CD14-positive monocyte (primary cell): ENCODE results near the gene OR6K6. TPM values are rescaled to one million over a fixed set of nuclear protein-coding genes. Genes with fewer than 3 reads are reported as not detected.

Experiments
- DNase-seq, 3 donors: peaks; one replicate each; pipeline ENCODE4 v3.0.0-alpha.2; 2011 to 2022
- H2AFZ ChIP-seq: 2 replicates; pipeline ENCODE4 v1.6.0; 2012; ENCODE audit warnings: mild to moderate bottlenecking, low read depth, low read length, inconsistent platforms; ENCODE audit not compliant: insufficient read depth, poor library complexity, severe bottlenecking
- H3K27ac ChIP-seq, 2 donors: 1 replicate in 1 of 2; 2 replicates in 1 of 2; pipeline ENCODE4 v1.5.1; 2012 to 2013; ENCODE audit warnings: low read length in 2 of 2, control low read depth in 1 of 2, inconsistent platforms in 1 of 2, low read depth in 1 of 2, mild to moderate bottlenecking in 1 of 2
- H3K27me3 ChIP-seq, 2 donors: one replicate each; pipeline versions ENCODE4 v1.6.0 to v1.6.1; 2011 to 2013; ENCODE audit warnings: low read length in 2 of 2; ENCODE audit not compliant: control insufficient read depth in 2 of 2, insufficient read depth in 2 of 2
- H3K36me3 ChIP-seq, 2 donors: replicated peaks in 1 of 2; 1 replicate in 1 of 2; 2 replicates in 1 of 2; pipeline versions ENCODE4 v1.5.1 to v1.6.1; 2012 to 2013; ENCODE audit warnings: low read length in 2 of 2, control low read depth in 1 of 2, inconsistent platforms in 1 of 2, mild to moderate bottlenecking in 1 of 2; ENCODE audit not compliant: insufficient read depth in 2 of 2, control insufficient read depth in 1 of 2
- H3K4me1 ChIP-seq, 2 donors: 1 replicate in 1 of 2; 2 replicates in 1 of 2; pipeline versions ENCODE4 v1.5.1 to v1.6.1; 2012 to 2013; ENCODE audit warnings: low read length in 2 of 2, control low read depth in 1 of 2, inconsistent platforms in 1 of 2, mild to moderate bottlenecking in 1 of 2, moderate library complexity in 1 of 2; ENCODE audit not compliant: insufficient read depth in 2 of 2, control insufficient read depth in 1 of 2
- H3K4me2 ChIP-seq: replicated peaks from 2 replicates; pipeline ENCODE3; 2012; ENCODE audit warnings: low read length, moderate library complexity, mild to moderate bottlenecking; ENCODE audit not compliant: poor library complexity, severe bottlenecking; ENCODE audit errors: extremely low read depth
- H3K4me3 ChIP-seq, 3 experiments: fragments of 200-600 bp in 1 of 3; sonication (generic) in 1 of 3; replicated peaks in 1 of 3; 1 replicate in 2 of 3; 2 replicates in 1 of 3; pipeline ENCODE4 v1.5.1; 2011 to 2013; ENCODE audit warnings: low read length in 3 of 3, mild to moderate bottlenecking in 3 of 3, control low read depth in 2 of 3, low read depth in 2 of 3, inconsistent platforms in 1 of 3, moderate library complexity in 1 of 3
- H3K79me2 ChIP-seq: 2 replicates; pipeline ENCODE4 v1.6.0; 2012; ENCODE audit warnings: mild to moderate bottlenecking, control low read depth, inconsistent platforms, low read length, moderate library complexity; ENCODE audit not compliant: insufficient read depth
- H3K9ac ChIP-seq: 2 replicates; pipeline ENCODE4 v1.6.0; 2017; ENCODE audit warnings: low read length, mild to moderate bottlenecking; ENCODE audit not compliant: insufficient read depth, poor library complexity, severe bottlenecking
- H3K9me3 ChIP-seq, 2 donors: replicated peaks in 1 of 2; 1 replicate in 1 of 2; 2 replicates in 1 of 2; pipeline versions ENCODE4 v1.5.1 to v1.6.1; 2012 to 2013; ENCODE audit warnings: low read length in 2 of 2, control low read depth in 1 of 2; ENCODE audit not compliant: control insufficient read depth in 1 of 2, insufficient read depth in 1 of 2
- H4K20me1 ChIP-seq: 2 replicates; pipeline ENCODE4 v1.6.0; 2012; ENCODE audit warnings: mild to moderate bottlenecking, low read length, control low read depth, moderate library complexity; ENCODE audit not compliant: insufficient read depth
- H3K27ac Mint-ChIP-seq, 7 donors: one replicate each; pipeline ENCODE4 v1.8.0; 2020; ENCODE audit warnings: mild to moderate bottlenecking in 7 of 7, mixed read lengths in 7 of 7, moderate library complexity in 6 of 7, inconsistent platforms in 2 of 7
- H3K27me3 Mint-ChIP-seq, 3 donors: one replicate each; pipeline ENCODE4 v1.8.0; 2021 to 2022; ENCODE audit warnings: low read depth in 3 of 3, mild to moderate bottlenecking in 3 of 3, mixed read lengths in 3 of 3, moderate library complexity in 3 of 3, inconsistent platforms in 1 of 3
- H3K36me3 Mint-ChIP-seq, 2 donors: one replicate each; pipeline ENCODE4 v1.8.0; 2020; ENCODE audit warnings: mixed read lengths in 2 of 2, inconsistent platforms in 1 of 2, mild to moderate bottlenecking in 1 of 2
- H3K4me1 Mint-ChIP-seq: one replicate; pipeline ENCODE4 v1.8.0; 2020; ENCODE audit warnings: mild to moderate bottlenecking, mixed read lengths
- H3K4me3 Mint-ChIP-seq, 2 donors: one replicate each; pipeline ENCODE4 v1.8.0; 2020; ENCODE audit warnings: mild to moderate bottlenecking in 2 of 2, mixed read lengths in 2 of 2, moderate library complexity in 1 of 2
- H3K9me3 Mint-ChIP-seq, 7 donors: one replicate each; pipeline ENCODE4 v1.8.0; 2020 to 2022; ENCODE audit warnings: mixed read lengths in 7 of 7, mild to moderate bottlenecking in 6 of 7, moderate library complexity in 6 of 7, inconsistent platforms in 2 of 7
- CTCF ChIP-seq: fragments of 200-600 bp; IDR thresholded peaks from one replicate; pipeline ENCODE4 v1.8.0; 2022; ENCODE audit warnings: antibody characterized with exemption, mild to moderate bottlenecking
- WGBS: methylation state at CpG from one replicate; pipeline ENCODE4 v1.1.5; 2013; ENCODE audit warnings: missing lambda C conversion rate; ENCODE audit not compliant: insufficient coverage; 5-methylcytosine and 5-hydroxymethylcytosine counted together
- intact Hi-C, 2 donors: fragments of 100-400 bp; cut with micrococcal nuclease; formaldehyde crosslinking; loops; one replicate each; pipeline versions ENCODE4 v1.15.0 to v1.15.1; 2023
- polyA plus RNA-seq, 3 donors: library from polyadenylated mRNA; depleted of rRNA in 1 of 3; unstranded in 2 of 3; stranded (reverse) in 1 of 3; fragments of 300-500 nt in 2 of 3; fragments of >200 nt in 1 of 3; fragmentation: Illumina TruSeq in 2 of 3; gene quantifications; 1 replicate in 2 of 3; 2 replicates in 1 of 3; pipeline ENCODE4 v1.2.3, GENCODE V29; 2012 to 2021

OR6K6 gene
- polyA plus RNA-seq, 3 donors, result not detected

- Histone ChIP-seq H3K27me3 (no peaks in the 10 kb centered on the region), H4K20me1 (no peaks in the 10 kb centered on the region), H3K4me2 (no peak overlapping the region), H2AFZ (no peak overlapping the region), H3K9ac (no peak overlapping the region), H3K27ac (no peak overlapping the region), H3K4me3 (no peak overlapping the region), H3K4me1 (no peaks in the 10 kb centered on the region), H3K79me2 (no peaks in the 10 kb centered on the region), H3K9me3 (no peaks in the 10 kb centered on the region), H3K36me3 (no peaks in the 10 kb centered on the region)
- intact Hi-C loops, result no loop called here
- Mint-ChIP-seq H3K9me3 (peaks cover 0 to 3% (median 0%) of the 10 kb centered on the region in 7 donors), H3K36me3 (no peaks in the 10 kb centered on the region), H3K4me3 (no peak overlapping the region), H3K4me1 (peaks cover 12% of the 10 kb centered on the region), H3K27ac (no peak overlapping the region), H3K27me3 (peaks cover 0 to 3% (median 2%) of the 10 kb centered on the region in 3 donors)
- no peak for TF ChIP-seq CTCF
- 89% methylated on average over 6 of the region's 9 CpGs for WGBS
- DNase-seq, result no peak
Observed at GRCh38 chr1:158752155-158752712, 2.3 kb upstream of the OR6K6 start.

GRCh38 chr1:158771950-158772866 lies 17.7 kb downstream of the OR6K6 start, which contains the start of gene OR6N1:
TSS of gene OR6N1 (minus strand) at chr1:158772195. CDS start at chr1:158766682, 5,513 bp downstream.
- Mint-ChIP-seq H3K36me3 (no peaks in the 10 kb centered on the region), H3K4me3 (no peak within 1 kb of the TSS), H3K27me3 (peaks cover 0 to 2% (median 0%) of the 10 kb centered on the region in 3 donors), H3K4me1 (peaks cover 4% of the 10 kb centered on the region), H3K27ac (no peak within 1 kb of the TSS), H3K9me3 (peaks cover 0 to 6% (median 1%) of the 10 kb centered on the region in 7 donors)
- intact Hi-C loops, result no loop called here
- no peak within 1 kb of the TSS for H3K9ac ChIP-seq
- H4K20me1 ChIP-seq, result no peaks in the 10 kb centered on the region
- H3K27ac ChIP-seq, result no peak within 1 kb of the TSS
- no peak for TF ChIP-seq CTCF
- no peaks in the 10 kb centered on the region for H3K9me3 ChIP-seq
- H3K27me3 ChIP-seq, result no peaks in the 10 kb centered on the region
- peak within 1 kb of the TSS; percentile 28 for H3K4me2 ChIP-seq
- no peaks in the 10 kb centered on the region for H3K4me1 ChIP-seq
- H3K36me3 ChIP-seq, result no peaks in the 10 kb centered on the region
- DNase-seq, result peak in 1 of 3 donors; percentile 8
- 100% methylated on average over 3 of the region's 6 CpGs for WGBS
- no peaks in the 10 kb centered on the region for H3K79me2 ChIP-seq
- peak within 1 kb of the TSS; percentile 22 for H2AFZ ChIP-seq
- no peak within 1 kb of the TSS for H3K4me3 ChIP-seq
